ENCODE results near the gene SAP30BP. TPM values are rescaled to one million over a fixed set of nuclear protein-coding genes. Genes with fewer than 3 reads are reported as not detected.

The SAP30BP gene
- total and polyA plus RNA-seq, 2 experiments from 2014 or later: 44.9 to 97.9 TPM

DNA sequence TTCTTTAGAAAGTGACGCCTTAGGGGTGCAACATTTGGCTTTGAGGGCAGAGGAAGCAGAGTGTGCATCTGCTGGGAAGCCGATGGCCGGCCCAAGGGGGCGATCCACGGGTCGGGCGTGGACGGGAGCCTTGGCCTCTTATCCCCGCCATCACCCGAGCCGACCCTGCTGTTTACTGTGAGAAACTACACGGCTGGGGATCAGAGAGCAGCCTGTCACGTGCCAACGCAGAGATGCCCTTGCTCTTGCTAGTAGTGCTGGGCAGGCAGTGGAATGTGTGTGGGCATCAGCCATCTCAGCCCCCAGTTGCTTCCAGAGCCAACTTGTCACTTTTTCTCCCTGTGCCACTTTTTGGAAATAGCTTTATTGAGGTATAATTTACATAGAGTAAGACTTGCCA lies 27.4 kb downstream of the SAP30BP start (continued):
- TF ChIP-seq, protein P1, sequence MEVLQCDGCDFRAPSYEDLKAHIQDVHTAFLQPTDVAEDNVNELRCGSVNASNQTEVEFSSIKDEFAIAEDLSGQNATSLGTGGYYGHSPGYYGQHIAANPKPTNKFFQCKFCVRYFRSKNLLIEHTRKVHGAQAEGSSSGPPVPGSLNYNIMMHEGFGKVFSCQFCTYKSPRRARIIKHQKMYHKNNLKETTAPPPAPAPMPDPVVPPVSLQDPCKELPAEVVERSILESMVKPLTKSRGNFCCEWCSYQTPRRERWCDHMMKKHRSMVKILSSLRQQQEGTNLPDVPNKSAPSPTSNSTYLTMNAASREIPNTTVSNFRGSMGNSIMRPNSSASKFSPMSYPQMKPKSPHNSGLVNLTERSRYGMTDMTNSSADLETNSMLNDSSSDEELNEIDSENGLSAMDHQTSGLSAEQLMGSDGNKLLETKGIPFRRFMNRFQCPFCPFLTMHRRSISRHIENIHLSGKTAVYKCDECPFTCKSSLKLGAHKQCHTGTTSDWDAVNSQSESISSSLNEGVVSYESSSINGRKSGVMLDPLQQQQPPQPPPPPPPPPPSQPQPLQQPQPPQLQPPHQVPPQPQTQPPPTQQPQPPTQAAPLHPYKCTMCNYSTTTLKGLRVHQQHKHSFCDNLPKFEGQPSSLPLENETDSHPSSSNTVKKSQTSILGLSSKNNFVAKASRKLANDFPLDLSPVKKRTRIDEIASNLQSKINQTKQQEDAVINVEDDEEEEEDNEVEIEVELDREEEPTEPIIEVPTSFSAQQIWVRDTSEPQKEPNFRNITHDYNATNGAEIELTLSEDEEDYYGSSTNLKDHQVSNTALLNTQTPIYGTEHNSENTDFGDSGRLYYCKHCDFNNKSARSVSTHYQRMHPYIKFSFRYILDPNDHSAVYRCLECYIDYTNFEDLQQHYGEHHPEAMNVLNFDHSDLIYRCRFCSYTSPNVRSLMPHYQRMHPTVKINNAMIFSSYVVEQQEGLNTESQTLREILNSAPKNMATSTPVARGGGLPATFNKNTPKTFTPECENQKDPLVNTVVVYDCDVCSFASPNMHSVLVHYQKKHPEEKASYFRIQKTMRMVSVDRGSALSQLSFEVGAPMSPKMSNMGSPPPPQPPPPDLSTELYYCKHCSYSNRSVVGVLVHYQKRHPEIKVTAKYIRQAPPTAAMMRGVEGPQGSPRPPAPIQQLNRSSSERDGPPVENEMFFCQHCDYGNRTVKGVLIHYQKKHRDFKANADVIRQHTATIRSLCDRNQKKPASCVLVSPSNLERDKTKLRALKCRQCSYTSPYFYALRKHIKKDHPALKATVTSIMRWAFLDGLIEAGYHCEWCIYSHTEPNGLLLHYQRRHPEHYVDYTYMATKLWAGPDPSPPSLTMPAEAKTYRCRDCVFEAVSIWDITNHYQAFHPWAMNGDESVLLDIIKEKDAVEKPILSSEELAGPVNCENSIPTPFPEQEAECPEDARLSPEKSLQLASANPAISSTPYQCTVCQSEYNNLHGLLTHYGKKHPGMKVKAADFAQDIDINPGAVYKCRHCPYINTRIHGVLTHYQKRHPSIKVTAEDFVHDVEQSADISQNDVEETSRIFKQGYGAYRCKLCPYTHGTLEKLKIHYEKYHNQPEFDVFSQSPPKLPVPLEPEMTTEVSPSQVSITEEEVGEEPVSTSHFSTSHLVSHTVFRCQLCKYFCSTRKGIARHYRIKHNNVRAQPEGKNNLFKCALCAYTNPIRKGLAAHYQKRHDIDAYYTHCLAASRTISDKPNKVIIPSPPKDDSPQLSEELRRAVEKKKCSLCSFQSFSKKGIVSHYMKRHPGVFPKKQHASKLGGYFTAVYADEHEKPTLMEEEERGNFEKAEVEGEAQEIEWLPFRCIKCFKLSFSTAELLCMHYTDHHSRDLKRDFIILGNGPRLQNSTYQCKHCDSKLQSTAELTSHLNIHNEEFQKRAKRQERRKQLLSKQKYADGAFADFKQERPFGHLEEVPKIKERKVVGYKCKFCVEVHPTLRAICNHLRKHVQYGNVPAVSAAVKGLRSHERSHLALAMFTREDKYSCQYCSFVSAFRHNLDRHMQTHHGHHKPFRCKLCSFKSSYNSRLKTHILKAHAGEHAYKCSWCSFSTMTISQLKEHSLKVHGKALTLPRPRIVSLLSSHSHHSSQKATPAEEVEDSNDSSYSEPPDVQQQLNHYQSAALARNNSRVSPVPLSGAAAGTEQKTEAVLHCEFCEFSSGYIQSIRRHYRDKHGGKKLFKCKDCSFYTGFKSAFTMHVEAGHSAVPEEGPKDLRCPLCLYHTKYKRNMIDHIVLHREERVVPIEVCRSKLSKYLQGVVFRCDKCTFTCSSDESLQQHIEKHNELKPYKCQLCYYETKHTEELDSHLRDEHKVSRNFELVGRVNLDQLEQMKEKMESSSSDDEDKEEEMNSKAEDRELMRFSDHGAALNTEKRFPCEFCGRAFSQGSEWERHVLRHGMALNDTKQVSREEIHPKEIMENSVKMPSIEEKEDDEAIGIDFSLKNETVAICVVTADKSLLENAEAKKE (CRISPR knock-in tag; IDR thresholded peaks at IDR 0.05): no peak
- no peak for TF ChIP-seq STAT1 (IDR thresholded peaks at IDR 0.05; ENCODE audit: unreplicated experiment)
- TF ChIP-seq, protein P2, sequence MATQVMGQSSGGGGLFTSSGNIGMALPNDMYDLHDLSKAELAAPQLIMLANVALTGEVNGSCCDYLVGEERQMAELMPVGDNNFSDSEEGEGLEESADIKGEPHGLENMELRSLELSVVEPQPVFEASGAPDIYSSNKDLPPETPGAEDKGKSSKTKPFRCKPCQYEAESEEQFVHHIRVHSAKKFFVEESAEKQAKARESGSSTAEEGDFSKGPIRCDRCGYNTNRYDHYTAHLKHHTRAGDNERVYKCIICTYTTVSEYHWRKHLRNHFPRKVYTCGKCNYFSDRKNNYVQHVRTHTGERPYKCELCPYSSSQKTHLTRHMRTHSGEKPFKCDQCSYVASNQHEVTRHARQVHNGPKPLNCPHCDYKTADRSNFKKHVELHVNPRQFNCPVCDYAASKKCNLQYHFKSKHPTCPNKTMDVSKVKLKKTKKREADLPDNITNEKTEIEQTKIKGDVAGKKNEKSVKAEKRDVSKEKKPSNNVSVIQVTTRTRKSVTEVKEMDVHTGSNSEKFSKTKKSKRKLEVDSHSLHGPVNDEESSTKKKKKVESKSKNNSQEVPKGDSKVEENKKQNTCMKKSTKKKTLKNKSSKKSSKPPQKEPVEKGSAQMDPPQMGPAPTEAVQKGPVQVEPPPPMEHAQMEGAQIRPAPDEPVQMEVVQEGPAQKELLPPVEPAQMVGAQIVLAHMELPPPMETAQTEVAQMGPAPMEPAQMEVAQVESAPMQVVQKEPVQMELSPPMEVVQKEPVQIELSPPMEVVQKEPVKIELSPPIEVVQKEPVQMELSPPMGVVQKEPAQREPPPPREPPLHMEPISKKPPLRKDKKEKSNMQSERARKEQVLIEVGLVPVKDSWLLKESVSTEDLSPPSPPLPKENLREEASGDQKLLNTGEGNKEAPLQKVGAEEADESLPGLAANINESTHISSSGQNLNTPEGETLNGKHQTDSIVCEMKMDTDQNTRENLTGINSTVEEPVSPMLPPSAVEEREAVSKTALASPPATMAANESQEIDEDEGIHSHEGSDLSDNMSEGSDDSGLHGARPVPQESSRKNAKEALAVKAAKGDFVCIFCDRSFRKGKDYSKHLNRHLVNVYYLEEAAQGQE (IDR thresholded peaks at IDR 0.05; ENCODE audit: unreplicated experiment): no peak
- TF ChIP-seq, protein P3, sequence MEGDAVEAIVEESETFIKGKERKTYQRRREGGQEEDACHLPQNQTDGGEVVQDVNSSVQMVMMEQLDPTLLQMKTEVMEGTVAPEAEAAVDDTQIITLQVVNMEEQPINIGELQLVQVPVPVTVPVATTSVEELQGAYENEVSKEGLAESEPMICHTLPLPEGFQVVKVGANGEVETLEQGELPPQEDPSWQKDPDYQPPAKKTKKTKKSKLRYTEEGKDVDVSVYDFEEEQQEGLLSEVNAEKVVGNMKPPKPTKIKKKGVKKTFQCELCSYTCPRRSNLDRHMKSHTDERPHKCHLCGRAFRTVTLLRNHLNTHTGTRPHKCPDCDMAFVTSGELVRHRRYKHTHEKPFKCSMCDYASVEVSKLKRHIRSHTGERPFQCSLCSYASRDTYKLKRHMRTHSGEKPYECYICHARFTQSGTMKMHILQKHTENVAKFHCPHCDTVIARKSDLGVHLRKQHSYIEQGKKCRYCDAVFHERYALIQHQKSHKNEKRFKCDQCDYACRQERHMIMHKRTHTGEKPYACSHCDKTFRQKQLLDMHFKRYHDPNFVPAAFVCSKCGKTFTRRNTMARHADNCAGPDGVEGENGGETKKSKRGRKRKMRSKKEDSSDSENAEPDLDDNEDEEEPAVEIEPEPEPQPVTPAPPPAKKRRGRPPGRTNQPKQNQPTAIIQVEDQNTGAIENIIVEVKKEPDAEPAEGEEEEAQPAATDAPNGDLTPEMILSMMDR (conservative IDR thresholded peaks at IDR 0.05; ENCODE audit: low read depth in 2 of 2): no peak

All from GM23338 (cell line).